Inflammatory macrophage (primary cell): Measurements from ENCODE around the gene USP17L17.
"Not testable (repeated sequence)": the region's sequence is repeated elsewhere in the genome, so short reads cannot be mapped to it uniquely, and the experiment has no call there.

Experiments used
- DNase-seq, 2 donors: peaks; one replicate each; pipeline ENCODE4 v3.0.0-alpha.2; 2020 to 2022
- total RNA-seq, 18 experiments: gene quantifications; one replicate each; lab custom pipeline; 2026; ENCODE audit warnings: mixed read lengths in 6 of 18, inconsistent platforms in 2 of 18; lab: John Stamatoyannopoulos, UW

Gene USP17L17
- total RNA-seq, result 0 reads per million in 18 experiments

GRCh38 chr4:9243579-9243978 lies at the start of gene USP17L17:
TSS of gene USP17L17 (plus strand) at chr4:9243879. CDS start at chr4:9243879, 0 bp downstream.
- not testable (repeated sequence) for DNase-seq

GRCh38 chr4:9210357-9210756 lies 33.3 kb upstream of the USP17L17 start, which contains the start of gene USP17L10:
TSS of gene USP17L10 (plus strand) at chr4:9210657. CDS start at chr4:9210657, 0 bp downstream.
- DNase-seq, result not testable (repeated sequence)

GRCh38 chr4:9214701-9215100 lies 29.0 kb upstream of the USP17L17 start:
- DNase-seq, result not testable (repeated sequence)

GRCh38 chr4:9215105-9215504 lies 28.6 kb upstream of the USP17L17 start, which contains the start of gene USP17L11:
TSS of gene USP17L11 (plus strand) at chr4:9215405. CDS start at chr4:9215405, 0 bp downstream.
- DNase-seq, result not testable (repeated sequence)

GRCh38 chr4:9219852-9220251 lies 23.8 kb upstream of the USP17L17 start, which contains the start of gene USP17L12:
TSS of gene USP17L12 (plus strand) at chr4:9220152. CDS start at chr4:9220152, 0 bp downstream.
- not testable (repeated sequence) for DNase-seq

- not testable (repeated sequence) for DNase-seq
Observed at GRCh38 chr4:9224596-9224995, 19.1 kb upstream of the USP17L17 start, which contains the start of gene USP17L13. TSS of gene USP17L13 (plus strand) at chr4:9224896. CDS start at chr4:9224896, 0 bp downstream.

- DNase-seq, result not testable (repeated sequence)
Observed at GRCh38 chr4:9230249-9230648, 13.4 kb upstream of the USP17L17 start.

GRCh38 chr4:9234085-9234484 lies 9.6 kb upstream of the USP17L17 start, which contains the start of gene USP17L15:
TSS of gene USP17L15 (plus strand) at chr4:9234385. CDS start at chr4:9234385, 0 bp downstream.
- DNase-seq, result not testable (repeated sequence)

GRCh38 chr4:9238461-9238860 lies 5.2 kb upstream of the USP17L17 start:
- DNase-seq, result not testable (repeated sequence)

- not testable (repeated sequence) for DNase-seq
Observed at GRCh38 chr4:9247953-9248680, 4.4 kb downstream of the USP17L17 start, which contains the start of gene USP17L18. TSS of gene USP17L18 (plus strand) at chr4:9248630. CDS start at chr4:9248630, 0 bp downstream.

GRCh38 chr4:9253078-9253477 lies 9.4 kb downstream of the USP17L17 start, which contains the start of gene USP17L19:
TSS of gene USP17L19 (plus strand) at chr4:9253378. CDS start at chr4:9253378, 0 bp downstream.
- not testable (repeated sequence) for DNase-seq

- not testable (repeated sequence) for DNase-seq
Observed at GRCh38 chr4:9257824-9258223, 14.1 kb downstream of the USP17L17 start, which contains the start of gene USP17L20. TSS of gene USP17L20 (plus strand) at chr4:9258124. CDS start at chr4:9258124, 0 bp downstream.

- not testable (repeated sequence) for DNase-seq
Observed at GRCh38 chr4:9262572-9262971, 18.9 kb downstream of the USP17L17 start, which contains the start of gene USP17L21. TSS of gene USP17L21 (plus strand) at chr4:9262872. CDS start at chr4:9262872, 0 bp downstream.

GRCh38 chr4:9267319-9267718 lies 23.6 kb downstream of the USP17L17 start, which contains the start of gene USP17L22:
TSS of gene USP17L22 (plus strand) at chr4:9267619. CDS start at chr4:9267619, 0 bp downstream.
- DNase-seq, result not testable (repeated sequence)

- DNase-seq, result not testable (repeated sequence)
Observed at GRCh38 chr4:9271719-9272118, 28.0 kb downstream of the USP17L17 start.
